Subcutaneous abdominal adipose tissue (tissue), 5 donors: ENCODE data around the gene EYS.

Source experiments
- H3K27ac ChIP-seq: one replicate; pipeline ENCODE4 v1.7.0; 2013; ENCODE audit warnings: low read depth, mild to moderate bottlenecking, inconsistent platforms, low read length, moderate library complexity
- H3K27me3 ChIP-seq, 5 donors: one replicate each; pipeline ENCODE4 v1.7.0; 2013; ENCODE audit warnings: low read length in 5 of 5, inconsistent platforms in 1 of 5; ENCODE audit not compliant: control insufficient read depth in 5 of 5, insufficient read depth in 4 of 5
- H3K36me3 ChIP-seq, 5 donors: one replicate each; pipeline ENCODE4 v1.7.0; 2013; ENCODE audit warnings: low read length in 5 of 5; ENCODE audit not compliant: control insufficient read depth in 5 of 5, insufficient read depth in 5 of 5
- H3K4me1 ChIP-seq, 5 donors: one replicate each; pipeline ENCODE4 v1.7.0; 2013; ENCODE audit warnings: low read length in 5 of 5, mild to moderate bottlenecking in 3 of 5, moderate library complexity in 1 of 5; ENCODE audit not compliant: control insufficient read depth in 5 of 5, insufficient read depth in 5 of 5
- H3K4me3 ChIP-seq, 5 donors: one replicate each; pipeline ENCODE4 v1.7.0; 2013; ENCODE audit warnings: low read length in 5 of 5, low read depth in 1 of 5
- H3K9ac ChIP-seq, 5 donors: one replicate each; pipeline ENCODE4 v1.7.0; 2013; ENCODE audit warnings: low read length in 5 of 5, mild to moderate bottlenecking in 4 of 5, moderate library complexity in 3 of 5
- H3K9me3 ChIP-seq, 5 donors: one replicate each; pipeline ENCODE4 v1.7.0; 2013; ENCODE audit warnings: low read length in 5 of 5; ENCODE audit not compliant: control insufficient read depth in 5 of 5
- donor health status: healthy.
- donor health status: healthy.
- donor health status: healthy.
- donor health status: healthy.
- donor health status: healthy.

Gene EYS

DNA sequence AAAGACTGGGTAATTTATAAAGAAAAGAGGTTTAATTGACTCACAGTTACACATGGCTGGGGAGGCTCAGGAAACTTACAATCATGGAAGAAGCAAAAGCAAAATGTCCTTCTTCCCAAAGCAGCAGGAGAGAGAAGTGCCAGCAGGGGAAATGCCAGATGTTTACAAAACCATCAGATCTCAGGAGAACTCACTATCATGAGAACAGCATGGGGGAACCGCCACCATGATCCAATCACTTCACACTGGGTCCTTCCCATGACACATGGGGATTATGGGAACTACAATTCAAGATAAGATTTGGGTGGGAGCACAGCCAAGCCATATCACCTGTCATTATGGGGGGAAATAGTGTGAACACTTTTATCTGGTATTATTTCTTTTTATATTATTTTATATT is 557.2 kb downstream of the EYS start:
- Histone ChIP-seq H3K9ac (no peak overlapping the region), H3K36me3 (no peaks in the 10 kb centered on the region), H3K27me3 (no peaks in the 10 kb centered on the region), H3K27ac (no peak overlapping the region), H3K4me3 (no peak overlapping the region), H3K9me3 (peaks cover 0 to 4% (median 2%) of the 10 kb centered on the region in 5 donors), H3K4me1 (no peaks in the 10 kb centered on the region)

GRCh38 chr6:65148839-65149238 is 558.2 kb downstream of the EYS start:
- Histone ChIP-seq H3K36me3 (no peaks in the 10 kb centered on the region), H3K9me3 (peaks cover 0 to 4% (median 2%) of the 10 kb centered on the region in 5 donors), H3K9ac (no peak overlapping the region), H3K27ac (no peak overlapping the region), H3K4me1 (no peaks in the 10 kb centered on the region), H3K27me3 (no peaks in the 10 kb centered on the region), H3K4me3 (no peak overlapping the region)

GRCh38 chr6:65135567-65135966 is 571.5 kb downstream of the EYS start:
- Histone ChIP-seq H3K4me1 (no peaks in the 10 kb centered on the region), H3K9me3 (peaks cover 0 to 4% (median 0%) of the 10 kb centered on the region in 5 donors), H3K9ac (no peak overlapping the region), H3K36me3 (no peaks in the 10 kb centered on the region), H3K4me3 (no peak overlapping the region), H3K27me3 (no peaks in the 10 kb centered on the region), H3K27ac (no peak overlapping the region)

DNA sequence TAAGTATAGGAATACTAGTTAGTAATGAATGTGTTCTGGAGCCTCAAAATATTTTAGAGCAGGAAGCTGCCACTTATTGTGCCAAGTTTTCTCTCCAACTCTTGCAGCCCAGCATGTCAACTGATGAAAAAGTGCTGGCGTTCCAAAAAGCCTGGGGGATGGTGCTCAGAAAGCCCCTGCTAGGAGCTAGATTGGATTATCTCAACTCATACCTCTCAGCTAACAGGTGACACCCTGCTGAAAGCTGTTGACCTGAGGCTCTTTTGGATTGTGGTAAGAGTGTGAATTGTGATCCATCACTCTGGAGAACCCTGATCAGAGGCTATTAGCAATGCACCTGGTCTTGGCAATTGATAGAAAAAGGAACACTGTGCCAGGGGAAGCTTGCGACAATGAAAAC is 580.4 kb downstream of the EYS start:
- Histone ChIP-seq H3K9me3 (no peaks in the 10 kb centered on the region), H3K4me3 (no peak overlapping the region), H3K4me1 (no peaks in the 10 kb centered on the region), H3K36me3 (no peaks in the 10 kb centered on the region), H3K27ac (no peak overlapping the region), H3K9ac (no peak overlapping the region), H3K27me3 (no peaks in the 10 kb centered on the region)

DNA sequence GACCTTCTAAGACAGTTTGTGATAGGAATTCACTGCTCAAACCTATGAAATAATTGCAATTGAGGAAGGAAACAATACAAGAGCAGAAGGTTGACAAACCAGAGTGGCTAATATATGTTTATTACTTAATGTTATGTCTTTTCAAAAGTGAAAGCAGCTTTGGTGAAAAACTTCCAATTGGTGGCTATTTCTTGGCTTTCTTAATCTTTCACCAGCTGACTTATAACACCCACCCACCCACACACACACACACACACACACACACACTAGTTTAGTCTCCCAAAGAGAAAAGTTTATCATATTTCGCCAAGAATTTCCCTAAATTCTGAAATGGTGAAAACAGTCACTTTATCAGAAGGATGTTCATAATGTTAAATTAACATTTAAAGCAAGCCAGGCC is 583.5 kb downstream of the EYS start:
- Histone ChIP-seq H3K4me1 (no peaks in the 10 kb centered on the region), H3K9me3 (no peaks in the 10 kb centered on the region), H3K36me3 (no peaks in the 10 kb centered on the region), H3K27me3 (no peaks in the 10 kb centered on the region), H3K27ac (no peak overlapping the region), H3K4me3 (no peak overlapping the region), H3K9ac (no peak overlapping the region)

DNA sequence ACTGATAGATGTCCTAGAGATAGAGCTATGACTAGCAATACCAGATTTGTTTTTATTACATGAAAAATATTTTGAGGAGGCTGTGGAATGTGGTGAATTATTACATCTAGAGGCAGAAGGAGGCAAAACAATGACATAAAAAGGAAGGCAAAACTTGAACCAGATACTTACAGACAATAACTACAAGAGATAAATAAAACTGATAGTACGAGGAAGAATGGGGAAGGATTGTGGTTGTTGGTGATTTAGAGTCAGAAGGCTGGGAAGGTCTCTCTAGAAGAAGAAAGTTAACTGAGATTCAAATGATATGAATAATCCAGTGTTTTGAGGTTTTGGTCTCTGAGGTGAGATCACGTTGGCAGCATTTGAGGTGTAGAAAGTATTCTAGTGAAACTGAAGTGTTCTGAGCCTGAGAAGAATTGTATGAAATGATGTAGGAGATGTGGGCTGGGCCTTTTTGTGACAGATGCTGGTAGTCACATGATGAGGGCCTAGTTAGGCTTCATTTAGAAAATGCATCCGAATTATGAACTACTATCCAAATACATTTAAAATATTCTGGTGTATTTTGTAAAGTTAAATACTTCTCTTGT is 589.1 kb downstream of the EYS start:
- Histone ChIP-seq H3K27ac (no peak overlapping the region), H3K4me3 (no peak overlapping the region), H3K9ac (no peak overlapping the region), H3K9me3 (no peaks in the 10 kb centered on the region), H3K36me3 (no peaks in the 10 kb centered on the region), H3K4me1 (no peaks in the 10 kb centered on the region), H3K27me3 (no peaks in the 10 kb centered on the region)

GRCh38 chr6:65116326-65116725 is 590.7 kb downstream of the EYS start:
- no peak overlapping the region for H3K4me3 ChIP-seq
- no peaks in the 10 kb centered on the region for H3K36me3 ChIP-seq
- H3K27me3 ChIP-seq, result no peaks in the 10 kb centered on the region
- no peak overlapping the region for H3K27ac ChIP-seq
- no peaks in the 10 kb centered on the region for H3K4me1 ChIP-seq
- H3K9ac ChIP-seq, result no peak overlapping the region
- H3K9me3 ChIP-seq, result no peaks in the 10 kb centered on the region

DNA sequence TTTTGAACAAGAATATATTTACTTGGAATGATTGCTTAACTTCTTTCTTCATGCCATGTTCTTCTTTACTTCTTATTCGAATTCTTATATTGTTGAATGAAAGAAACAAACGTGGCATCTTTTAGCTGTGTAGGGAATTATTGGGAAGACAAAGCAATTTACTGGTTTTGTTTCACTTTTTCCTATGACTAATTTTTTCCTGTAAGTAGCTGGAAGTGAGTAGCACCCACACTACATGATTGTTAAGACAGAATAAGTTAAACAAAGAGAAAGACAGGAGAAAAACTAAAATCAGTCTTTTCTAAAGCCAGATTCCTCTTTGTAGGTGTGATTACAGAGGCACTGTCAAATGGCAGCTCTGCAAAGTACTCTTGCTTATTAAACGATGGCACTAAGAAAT is 593.4 kb downstream of the EYS start:
- no peaks in the 10 kb centered on the region for H3K27me3 ChIP-seq
- H3K36me3 ChIP-seq, result no peaks in the 10 kb centered on the region
- H3K27ac ChIP-seq, result no peak overlapping the region

GRCh38 chr6:65112435-65112834 is 594.6 kb downstream of the EYS start:
- Histone ChIP-seq H3K36me3 (no peaks in the 10 kb centered on the region), H3K9me3 (no peaks in the 10 kb centered on the region), H3K4me3 (no peak overlapping the region), H3K4me1 (no peaks in the 10 kb centered on the region), H3K9ac (no peak overlapping the region), H3K27ac (no peak overlapping the region), H3K27me3 (no peaks in the 10 kb centered on the region)

More for the DNA sequence above, 593.4 kb downstream of the EYS start:
- Histone ChIP-seq H3K9me3 (no peaks in the 10 kb centered on the region), H3K4me3 (no peak overlapping the region), H3K4me1 (no peaks in the 10 kb centered on the region), H3K9ac (no peak overlapping the region)

- H3K27me3 ChIP-seq, result no peaks in the 10 kb centered on the region
- H3K9ac ChIP-seq, result no peak overlapping the region
- no peak overlapping the region for H3K4me3 ChIP-seq
- H3K9me3 ChIP-seq, result no peaks in the 10 kb centered on the region
- H3K36me3 ChIP-seq, result no peaks in the 10 kb centered on the region
- H3K4me1 ChIP-seq, result no peaks in the 10 kb centered on the region
- no peak overlapping the region for H3K27ac ChIP-seq
Observed at GRCh38 chr6:65110031-65110430, 597.0 kb downstream of the EYS start.

DNA sequence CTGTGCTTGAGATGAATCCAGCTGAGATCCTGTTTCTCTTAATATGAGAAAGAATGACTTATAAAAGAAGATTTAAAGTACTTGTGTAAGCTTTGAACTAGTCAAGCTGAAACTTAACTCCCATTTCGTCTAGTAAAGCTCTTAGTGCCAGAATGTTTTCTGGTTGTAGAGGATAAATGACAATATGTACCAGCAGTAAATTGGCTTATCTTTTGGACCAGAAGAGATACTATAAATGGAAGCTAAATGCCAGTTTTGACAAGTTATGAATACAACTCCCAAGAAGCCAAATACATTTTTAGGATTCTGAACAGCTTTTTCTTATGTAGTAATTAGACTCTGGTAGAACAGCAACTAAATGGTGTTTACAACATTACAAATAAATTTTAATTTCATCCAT is 608.7 kb downstream of the EYS start:
- H3K36me3 ChIP-seq, result no peaks in the 10 kb centered on the region
- no peak overlapping the region for H3K9ac ChIP-seq
- no peaks in the 10 kb centered on the region for H3K27me3 ChIP-seq
- no peak overlapping the region for H3K4me3 ChIP-seq
- H3K4me1 ChIP-seq, result no peaks in the 10 kb centered on the region
- no peaks in the 10 kb centered on the region for H3K9me3 ChIP-seq
- H3K27ac ChIP-seq, result no peak overlapping the region
